ENCODE data around the gene SLC7A1.

SLC7A1 gene

DNA sequence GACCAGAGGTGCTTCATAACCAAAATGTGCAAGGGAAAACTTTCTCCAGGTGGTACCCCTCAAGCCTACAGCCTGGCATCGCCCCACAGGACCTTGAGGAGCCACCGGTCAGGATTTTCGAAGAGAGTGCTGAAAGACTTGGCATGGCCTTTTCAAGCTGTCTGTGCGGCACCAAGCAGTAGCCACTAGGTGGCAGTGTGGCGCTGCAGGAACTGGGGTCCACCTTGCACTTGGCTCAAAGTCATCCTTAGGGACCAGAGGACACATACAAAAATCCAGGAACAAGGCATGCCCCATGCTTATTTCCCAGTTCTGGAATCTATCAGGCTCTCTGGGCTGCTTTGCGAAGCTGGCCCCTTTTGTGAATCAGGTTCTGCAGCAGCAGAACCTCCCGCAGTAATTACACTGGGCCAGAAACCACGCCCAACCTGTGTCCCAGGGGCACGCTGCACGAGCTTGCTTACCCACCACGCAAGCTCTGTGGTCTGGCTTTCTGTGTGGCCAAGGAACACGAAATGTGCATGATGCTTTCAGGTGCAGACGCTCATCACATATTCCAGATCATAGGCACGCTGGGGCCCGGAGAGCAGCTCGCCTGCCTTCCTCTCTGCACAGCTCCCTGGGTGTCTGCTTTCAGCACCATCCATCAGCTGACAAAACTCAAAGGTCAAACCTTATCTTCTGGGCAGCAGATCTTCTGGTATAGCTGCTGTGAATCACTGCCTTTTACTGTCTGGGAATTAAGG is 87.2 kb downstream of the SLC7A1 start:
- DNase-seq, result no peak

DNA sequence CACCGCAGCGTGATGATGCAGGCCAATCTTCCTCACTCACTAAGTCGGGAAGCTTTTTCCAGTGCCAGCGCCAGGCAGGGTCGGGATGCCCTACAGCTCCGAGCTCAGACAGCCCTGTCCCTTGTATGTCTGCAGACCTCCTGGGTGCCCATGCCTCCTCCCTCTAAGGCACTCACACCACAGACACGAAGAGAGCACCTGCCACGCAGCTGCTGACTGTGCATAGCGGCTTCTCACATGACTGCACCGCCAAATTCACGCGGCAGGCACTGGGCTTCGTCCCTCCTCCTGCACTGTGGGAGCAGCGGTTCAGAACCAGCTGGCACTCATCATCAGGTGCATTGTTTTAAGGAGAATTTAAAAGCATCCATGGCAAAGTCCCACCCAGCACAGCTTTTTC is 88.1 kb downstream of the SLC7A1 start:
- DNase-seq, result no peak

DNA sequence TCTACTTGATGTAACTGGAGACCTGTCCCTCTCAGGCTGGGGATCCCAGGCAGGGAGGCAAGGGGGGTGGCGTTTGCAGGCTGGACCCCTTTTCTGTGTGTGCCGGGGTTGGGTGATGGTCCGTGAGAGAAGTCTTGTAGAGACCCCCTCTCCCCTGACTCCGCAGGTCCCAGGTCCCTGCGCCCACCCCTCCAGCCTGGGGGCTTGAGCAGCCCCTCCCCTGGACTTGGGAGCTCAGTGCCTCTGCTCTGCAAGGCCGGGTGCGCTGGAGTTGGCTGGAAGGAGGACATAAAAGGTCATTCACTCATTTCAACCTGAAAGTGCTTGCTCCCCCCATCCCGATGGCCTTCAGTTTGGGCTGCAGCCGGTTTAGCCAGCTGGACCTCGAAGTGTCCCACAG is 89.5 kb downstream of the SLC7A1 start:
- DNase-seq, result no peak

DNA sequence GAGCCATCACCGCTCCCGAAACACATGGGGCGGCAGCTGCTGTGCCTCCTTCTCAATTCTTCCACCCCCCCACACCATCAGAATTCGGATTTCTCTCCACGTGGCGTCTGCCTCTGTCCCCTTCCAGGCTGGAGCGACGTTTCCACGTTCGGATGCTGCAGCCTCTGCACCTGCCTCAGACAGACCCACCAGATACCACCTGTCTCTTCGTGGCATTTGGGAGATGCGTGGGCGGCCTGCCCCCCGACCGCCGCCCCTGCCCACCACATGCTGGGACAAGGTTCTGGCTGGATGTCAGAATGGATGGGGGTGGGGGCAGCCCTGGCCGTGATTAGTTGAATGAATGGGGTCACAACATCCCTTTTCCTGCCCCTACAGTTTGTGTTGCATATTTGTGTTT is 90.0 kb downstream of the SLC7A1 start:
- no peak for DNase-seq

DNA sequence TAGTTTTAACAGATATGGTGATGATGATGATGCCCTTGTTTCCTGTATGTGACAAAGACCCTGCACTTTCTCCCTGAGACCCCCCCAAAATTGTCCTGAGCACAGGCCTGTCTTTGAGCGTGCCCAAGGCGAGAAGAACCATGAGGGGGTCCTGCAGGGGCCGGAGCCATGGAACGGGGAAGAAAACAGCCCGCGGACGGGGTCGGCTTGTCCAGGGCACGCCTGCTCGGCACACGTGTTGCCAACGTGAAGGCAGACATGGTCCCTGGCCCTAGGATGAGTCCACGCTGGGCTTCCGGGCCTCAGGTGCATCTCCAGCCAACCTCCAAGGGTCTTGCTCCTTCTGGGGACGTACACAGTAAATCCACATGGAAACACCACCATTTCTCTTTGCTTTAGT is 90.8 kb downstream of the SLC7A1 start:
- no peak for DNase-seq

DNA sequence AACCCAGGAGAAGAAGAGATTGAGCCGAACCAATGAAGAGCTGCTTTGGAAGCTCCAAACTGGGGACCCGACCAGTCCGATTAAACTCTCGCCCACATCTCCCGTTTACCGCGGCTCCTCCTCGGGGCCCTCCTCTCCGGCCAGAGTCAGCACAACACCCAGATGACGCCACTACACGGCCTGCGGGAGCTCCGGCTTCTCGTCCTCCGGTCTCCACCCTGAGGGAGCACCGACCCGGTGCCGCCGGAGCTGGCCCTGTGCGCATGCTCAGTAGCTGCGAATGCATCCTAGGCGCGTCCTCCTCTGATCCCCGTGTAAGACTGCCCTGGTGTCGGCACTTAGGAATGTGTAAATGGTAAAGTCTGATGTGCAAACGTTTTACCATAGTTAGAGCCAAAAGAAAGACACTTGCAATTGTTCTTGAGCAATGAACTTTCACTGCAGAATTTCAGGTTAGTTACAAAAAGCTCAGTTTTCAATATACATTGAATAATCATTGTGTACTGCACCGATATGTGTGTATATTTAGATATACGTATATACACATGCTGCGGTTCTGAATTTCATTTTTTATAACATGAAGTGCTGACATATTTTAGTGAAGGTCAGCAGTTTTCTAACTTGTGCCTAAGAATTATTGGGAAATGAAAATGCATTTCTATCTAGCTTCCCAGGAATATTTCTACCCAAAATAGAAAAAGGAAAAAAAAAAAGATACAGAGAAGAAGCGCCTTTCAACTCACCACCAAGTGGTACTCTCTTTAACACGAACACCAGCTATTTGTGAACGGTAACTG is 92.2 kb downstream of the SLC7A1 start:
- no peak for DNase-seq

DNA sequence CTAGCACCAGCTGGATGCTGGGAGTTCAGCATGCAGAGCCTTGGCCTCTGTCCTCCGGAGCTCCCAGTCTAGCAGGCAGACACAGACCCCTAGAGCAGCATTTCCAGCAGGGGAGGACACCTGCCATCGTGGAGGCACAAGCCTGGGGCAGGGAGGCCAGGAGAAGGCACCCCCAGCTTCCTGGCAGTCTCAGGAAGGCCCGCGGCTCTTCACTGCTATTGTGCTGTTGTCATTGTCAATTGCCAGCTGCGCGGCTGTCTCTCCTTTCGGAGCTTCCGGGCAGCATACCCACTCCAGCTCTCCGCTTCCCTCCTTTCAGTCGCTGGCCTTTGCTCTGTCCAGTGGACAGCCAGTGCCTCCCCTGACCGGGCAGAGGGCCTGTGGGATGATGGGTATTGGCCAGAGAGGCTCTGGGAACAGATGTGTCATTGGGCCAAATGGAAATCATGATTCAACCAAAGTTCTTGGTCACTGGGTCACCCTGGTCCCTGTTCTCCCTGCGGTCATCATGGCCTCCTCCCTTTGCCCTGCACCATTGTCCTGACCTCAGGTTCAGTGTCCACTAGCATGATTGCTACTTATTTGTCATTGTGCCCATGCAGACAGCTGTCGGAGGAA is 93.0 kb downstream of the SLC7A1 start:
- DNase-seq, result no peak

DNA sequence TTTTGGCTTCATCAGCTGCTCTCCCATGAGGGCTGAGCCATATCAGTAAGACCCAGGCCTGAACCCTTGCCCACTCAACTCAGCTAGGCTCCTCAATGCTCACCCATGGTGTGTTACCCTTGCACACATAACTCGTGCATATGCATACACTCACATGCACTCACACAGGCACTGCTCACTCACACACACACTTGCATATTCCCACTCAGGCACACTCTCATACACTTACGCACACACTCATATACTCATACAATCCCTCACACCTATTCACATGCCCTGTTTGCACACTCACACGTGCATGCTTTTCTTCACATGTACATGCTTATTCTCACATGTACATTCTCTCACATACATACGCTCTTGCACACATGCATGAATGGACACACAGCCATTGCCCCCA is 93.8 kb downstream of the SLC7A1 start:
- no peak for DNase-seq

DNA sequence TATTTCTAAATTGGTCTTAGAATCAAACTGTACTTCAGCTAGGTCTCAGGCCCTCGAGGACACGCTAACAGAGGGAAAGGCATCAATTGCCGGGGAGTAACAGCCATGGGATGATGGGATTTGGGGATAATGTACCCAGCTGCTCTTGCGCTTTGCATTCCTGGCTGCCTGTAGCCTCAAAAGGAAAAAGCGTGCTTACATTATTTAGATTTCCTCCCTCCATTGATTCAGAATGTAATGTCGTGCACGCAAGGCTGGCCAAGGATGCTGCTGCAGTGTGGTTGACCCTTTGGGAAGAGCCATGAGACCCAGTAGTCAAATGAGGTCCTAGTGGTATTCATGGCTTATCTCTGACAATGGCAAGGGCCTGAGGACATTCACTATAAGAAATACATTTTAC is 95.1 kb downstream of the SLC7A1 start:
- no peak for DNase-seq

DNA sequence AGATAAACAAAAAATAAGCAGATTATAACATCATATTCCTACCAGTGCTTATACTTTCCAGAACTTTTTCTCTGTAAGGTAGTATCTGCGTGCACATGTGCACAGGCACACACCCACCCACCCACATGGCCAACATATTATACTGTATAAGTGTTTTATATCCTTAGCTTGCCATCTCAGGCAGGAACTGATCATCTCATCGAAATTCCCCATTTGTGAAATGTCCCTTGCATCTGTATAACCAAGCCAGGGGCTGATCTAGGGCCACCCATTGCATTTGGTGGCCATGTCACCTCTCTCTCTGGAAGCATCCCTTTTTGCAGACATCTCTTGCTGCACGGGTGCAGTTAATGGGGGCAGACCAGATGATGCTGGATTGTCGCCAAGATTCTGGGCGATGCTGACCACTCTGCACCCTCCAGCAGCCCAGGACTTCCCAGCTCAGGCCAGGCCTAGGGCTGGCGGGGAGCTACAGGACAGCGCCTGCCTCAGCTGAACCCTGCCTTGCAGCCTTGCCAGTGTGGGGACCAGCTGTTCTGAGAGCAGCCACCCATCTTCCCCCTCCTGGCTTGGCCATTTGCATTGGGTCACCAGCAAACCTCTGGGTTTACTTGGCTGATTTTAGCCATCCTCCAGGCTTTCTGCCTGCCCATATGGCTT is 95.9 kb downstream of the SLC7A1 start:
- no peak for DNase-seq

DNA sequence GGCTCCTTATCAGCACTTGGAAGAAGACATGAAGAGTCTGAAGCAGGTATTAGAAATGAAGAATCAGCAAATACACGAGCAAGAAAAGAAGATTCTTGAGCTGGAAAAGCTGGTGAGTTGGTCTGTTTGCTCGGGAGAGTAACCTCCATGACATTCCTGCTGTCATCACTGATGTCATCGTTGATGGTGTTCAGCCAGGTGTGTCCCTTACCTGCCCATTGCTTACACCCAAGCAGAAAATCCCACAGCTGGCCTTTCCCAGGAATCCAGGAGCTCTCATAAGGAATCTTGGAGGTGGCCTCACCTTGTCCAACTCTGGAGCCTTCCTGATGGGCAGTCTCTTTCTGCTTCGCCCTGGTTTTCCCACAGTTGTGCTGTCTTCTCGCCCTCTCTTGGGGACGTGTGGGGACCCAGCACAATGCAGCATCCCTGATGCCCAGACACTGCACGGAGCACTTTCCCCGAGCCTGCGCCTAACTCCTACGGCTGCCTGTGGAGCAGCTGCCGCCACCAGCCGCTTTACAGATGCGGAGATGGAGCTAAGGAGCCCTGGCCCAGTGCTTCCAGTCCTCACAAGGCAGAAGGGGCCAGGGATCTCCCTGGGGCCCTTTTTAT is 97.0 kb downstream of the SLC7A1 start:
- no peak for DNase-seq

DNA sequence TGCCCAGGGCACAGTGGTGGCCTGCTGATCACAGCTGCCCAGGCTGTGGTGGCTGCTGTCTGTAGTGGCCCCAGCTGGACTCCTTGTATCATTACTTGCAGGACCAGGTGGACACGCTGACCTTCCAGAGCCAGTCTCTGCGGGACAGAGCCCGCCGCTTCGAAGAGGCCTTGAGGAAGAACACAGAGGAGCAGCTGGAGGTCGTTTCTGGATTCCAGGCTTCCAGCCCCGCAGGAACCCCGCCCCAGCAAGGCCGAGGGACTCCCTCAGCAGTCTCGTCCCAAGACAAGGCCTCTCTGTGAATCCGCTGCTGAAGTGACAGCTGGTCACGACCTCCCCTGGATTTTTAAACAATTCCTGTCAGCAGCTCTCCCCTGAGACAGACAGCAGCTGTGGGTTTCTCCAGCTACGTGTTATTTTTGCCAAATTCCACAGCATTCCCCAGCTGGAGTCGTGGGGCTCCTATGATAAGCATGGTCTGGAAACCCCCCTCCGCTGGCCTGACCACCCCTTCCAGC is 98.3 kb downstream of the SLC7A1 start:
- no peak for DNase-seq

DNA sequence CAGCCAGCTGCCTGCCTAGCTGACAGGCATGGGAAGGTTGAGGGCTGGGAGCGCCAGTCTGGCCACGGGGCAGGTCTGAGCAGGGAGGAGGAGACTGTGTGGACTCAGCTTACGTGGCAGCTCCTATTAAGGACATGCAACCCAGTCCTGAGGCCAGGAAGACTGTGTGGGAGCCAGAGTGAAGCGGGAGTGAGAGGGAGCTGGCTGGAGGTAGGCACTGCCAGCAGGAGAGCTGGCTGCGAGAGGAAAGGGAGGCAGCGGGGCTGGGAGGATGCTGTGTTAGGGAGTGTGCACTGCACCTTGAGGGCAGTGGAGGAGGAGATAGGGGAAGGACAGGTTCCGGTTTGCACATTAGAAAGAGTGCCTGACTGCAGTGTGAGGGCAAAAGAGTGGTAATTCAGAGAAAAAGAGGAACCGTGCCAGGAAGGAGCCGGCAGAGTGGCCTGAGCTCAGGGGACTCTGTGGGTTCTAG is 99.2 kb downstream of the SLC7A1 start:
- DNase-seq, result no peak

DNA sequence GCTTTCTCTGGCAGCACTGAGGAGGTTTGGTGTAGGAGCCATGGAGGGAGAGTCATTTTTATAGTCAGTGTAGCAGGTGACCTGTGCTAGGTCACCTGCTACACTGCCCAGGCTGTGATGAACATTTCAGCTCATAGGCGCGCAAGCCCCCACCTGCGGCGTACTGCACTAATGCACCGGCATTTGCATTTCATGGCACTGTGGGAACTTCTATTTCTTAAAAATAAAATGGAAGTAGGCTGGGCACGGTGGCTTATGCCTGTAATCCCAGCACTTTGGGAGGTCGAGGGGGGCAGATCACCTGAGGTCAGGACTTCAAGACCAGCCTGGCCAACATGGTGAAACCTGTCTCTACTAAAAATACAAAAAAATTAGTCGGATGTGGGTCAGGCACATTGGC is 101.0 kb downstream of the SLC7A1 start:
- DNase-seq, result no peak

DNA sequence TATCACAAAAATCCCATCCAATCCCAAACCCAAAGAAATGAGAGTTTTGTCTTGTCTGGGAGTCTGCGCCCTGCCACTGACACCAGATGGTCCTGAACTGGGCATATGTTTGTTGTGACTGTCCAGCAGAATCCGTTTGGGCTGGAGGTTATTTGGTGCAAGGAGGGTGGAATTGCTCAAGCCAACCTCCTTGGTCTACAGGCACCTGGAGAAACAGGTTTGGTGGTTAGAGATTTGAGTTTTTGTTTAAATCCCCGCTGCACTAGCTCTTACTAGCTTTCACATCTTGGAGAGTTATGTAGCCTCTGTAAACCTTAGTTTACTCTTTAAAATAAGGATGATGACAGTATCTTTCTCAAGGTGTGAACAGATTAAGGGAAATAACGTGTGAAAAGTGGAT is 101.7 kb downstream of the SLC7A1 start:
- no peak for DNase-seq

DNA sequence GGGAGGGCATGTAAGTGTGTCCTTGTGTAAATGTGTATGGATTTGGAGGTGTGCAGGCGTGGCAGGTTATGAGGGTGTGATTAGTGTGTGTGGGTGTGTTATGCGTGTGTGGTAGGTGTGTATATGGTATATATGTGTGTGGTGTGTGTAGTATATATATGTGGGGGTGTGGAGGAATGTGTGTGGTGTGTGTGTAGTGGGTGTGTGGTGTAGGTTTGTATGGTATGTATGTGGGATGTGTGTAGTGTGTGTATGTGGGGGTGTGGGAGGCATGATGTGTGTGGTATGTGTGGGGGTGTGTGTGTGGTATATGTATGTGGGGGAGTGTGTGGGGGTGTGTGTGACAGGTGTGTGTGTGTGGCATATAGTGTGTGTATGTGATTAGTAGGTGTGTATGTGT is 104.2 kb downstream of the SLC7A1 start:
- DNase-seq, result no peak

DNA sequence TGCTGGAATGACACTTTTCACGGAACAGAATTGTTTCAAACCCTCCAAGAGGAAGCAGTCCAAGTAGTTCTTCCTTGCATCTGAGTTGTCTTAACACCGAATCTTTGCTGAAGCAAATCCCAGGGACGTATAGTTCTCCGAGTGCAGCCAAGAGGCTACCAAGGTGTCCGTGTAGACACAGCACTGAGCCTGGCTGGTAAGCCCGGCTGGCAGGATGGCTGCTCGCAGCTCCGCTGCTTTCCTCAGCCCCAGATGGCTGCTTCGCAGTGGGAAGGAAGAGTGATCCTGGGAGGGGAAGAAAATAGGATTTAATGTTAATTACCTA is 105.0 kb downstream of the SLC7A1 start:
- no peak for DNase-seq

DNA sequence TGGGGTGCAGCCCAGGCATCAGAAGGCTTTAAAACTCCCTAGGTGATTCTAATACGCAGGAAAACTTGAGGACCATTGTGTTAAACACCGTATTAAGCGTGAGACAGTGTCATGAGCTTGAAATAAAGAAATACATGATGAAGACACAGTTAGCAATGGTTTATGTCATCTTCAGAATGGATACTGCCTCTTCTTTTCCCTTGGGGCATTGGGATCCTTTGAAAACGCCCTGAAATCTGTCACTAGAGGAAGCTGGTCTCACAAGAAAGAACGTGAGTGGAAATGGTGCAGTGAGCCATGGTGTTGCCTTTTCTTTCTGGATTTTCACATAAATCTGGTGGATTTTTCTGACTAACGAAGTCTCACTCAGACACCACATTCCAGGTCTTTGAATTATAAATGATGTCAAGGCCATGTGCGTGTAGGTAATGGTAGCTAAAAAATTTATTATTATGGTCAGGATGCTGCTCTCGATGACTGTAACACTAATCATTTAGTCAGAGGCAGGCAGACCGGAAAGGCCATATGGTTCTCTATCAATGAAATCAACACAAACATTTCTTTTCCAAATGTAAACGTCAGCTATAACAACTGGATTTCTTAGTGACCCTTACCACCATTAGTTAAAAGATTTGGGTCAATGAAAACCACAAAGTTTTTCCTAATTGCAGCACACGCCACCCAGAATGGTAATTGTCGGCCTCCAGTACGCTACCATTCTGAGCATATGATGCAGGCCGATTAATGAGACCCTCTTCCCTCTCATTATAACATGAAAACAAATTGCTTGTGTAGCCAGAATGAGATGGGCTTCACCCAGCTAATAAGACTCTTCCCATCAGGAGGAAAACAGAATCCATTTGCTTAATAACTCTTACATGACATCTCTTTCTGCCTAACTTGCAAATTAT is 105.6 kb downstream of the SLC7A1 start:
- no peak for DNase-seq

DNA sequence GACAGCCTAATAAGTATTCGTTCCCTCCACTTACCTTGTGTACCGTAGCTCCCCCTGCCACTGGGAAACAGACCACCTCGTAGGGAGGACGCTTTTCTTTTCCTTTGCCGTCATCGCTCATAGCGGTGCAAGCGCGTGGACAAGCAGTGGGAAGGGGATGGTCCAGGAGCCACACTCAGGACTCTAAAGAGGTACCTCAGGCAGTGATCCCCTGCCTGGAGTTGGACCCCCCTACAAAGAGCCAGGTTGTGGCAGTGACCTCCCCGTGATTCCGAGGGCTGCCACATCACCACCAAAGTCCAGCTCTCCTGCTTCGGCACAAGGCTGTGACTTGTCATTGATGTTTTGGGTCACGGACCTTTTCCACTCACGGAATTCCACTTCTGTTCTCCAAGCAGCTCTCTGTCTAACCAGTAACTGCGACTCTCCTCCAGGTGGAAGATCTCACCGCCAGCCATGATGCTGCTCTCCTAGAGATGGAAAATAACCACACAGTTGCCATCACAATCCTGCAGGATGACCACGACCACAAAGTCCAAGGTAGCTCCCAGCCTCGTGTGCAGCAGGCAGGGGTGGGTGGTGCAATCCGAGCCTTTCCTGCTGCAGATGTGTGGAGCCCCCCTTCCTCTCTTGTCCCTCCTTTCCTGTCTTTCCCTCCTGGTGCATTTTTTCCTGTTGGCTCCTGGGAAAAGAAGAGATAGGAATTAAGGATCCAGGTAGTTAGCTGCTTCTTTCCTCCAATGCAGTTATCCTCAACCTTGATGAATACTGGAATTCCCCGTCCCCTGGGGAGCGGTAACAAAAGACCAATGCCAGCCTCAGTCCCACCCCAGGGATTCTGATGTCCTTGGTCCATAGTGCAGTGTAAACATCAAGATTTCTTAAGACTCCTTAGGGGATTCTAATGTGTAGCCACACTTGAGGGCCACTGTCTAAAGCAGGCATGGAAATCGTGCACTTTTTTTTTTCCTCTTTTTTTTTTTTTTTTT is 107.7 kb downstream of the SLC7A1 start:
- no peak for DNase-seq

DNA sequence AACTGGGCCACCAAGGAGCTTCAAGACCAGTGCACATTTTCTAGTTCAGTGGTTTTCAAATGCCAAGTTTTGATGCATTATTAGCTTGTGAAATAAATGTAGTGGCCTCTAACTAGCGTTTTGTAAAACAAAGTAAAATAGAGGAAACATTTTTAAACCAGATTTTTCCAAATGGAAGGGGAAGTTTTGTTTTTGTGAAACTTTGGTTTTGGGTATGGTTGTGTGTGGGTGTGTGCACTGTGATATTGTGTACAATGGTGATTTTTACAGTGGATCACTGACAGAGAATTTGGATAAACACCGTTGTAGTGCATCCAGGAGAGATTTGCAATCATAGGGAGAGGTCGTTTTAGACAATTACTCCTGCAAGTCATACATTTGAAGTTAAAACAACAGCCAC is 108.9 kb downstream of the SLC7A1 start:
- DNase-seq, result no peak

DNA sequence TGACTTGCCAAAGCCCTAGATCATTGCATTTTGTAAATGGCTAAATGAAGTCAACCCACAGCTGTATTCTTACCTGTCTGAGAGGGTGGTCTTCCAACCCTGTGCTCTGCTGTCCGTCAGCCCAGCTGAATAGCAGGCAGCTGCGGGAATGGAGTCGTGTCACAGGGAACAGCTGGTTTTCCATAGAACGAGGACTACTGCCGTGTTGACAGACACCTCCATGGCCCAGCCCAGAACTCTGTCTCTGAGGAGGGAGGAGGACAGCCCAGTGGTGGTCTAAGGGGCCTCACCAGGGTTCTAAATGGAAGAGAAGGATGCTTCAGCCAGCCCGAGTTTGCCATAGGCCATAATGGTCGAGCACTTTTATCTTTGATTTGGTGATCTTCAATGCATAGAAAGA is 110.7 kb downstream of the SLC7A1 start:
- DNase-seq, result no peak

All from NCI-H1436 treated with DMSO at 0.1 percent for 48 hours (cell line).